ENCODE data around the gene RABGAP1.

The RABGAP1 gene

GRCh38 chr9:123084256-123084655 lies 143.4 kb downstream of the RABGAP1 start:
- no peak overlapping the region for H3K4me3 ChIP-seq (ENCODE audit: low read length)
- no peak for TF ChIP-seq ZNF274 (IDR thresholded peaks at IDR 0.05; ENCODE audit: low read depth, low read length)

GRCh38 chr9:123085916-123086315 lies 145.1 kb downstream of the RABGAP1 start:
- no peak overlapping the region for H3K4me3 ChIP-seq (ENCODE audit: low read length)
- TF ChIP-seq ZNF274 (IDR thresholded peaks at IDR 0.05; ENCODE audit: low read depth, low read length): no peak

- TF ChIP-seq ZNF274 (IDR thresholded peaks at IDR 0.05; ENCODE audit: low read depth, low read length): no peak
- no peak overlapping the region for H3K4me3 ChIP-seq (ENCODE audit: low read length)
Measured at GRCh38 chr9:123087359-123087888, 146.6 kb downstream of the RABGAP1 start.

GRCh38 chr9:123089040-123089439 lies 148.2 kb downstream of the RABGAP1 start:
- no peak for TF ChIP-seq ZNF274 (IDR thresholded peaks at IDR 0.05; ENCODE audit: low read depth, low read length)
- no peak overlapping the region for H3K4me3 ChIP-seq (ENCODE audit: low read length)

- no peak overlapping the region for H3K4me3 ChIP-seq (ENCODE audit: low read length)
- no peak for TF ChIP-seq ZNF274 (IDR thresholded peaks at IDR 0.05; ENCODE audit: low read depth, low read length)
Measured at GRCh38 chr9:123089790-123090189, 149.0 kb downstream of the RABGAP1 start.

GRCh38 chr9:123090198-123090896 lies 149.5 kb downstream of the RABGAP1 start:
- H3K4me3 ChIP-seq (ENCODE audit: low read length): no peak overlapping the region
- no peak for TF ChIP-seq ZNF274 (IDR thresholded peaks at IDR 0.05; ENCODE audit: low read depth, low read length)

GRCh38 chr9:123090956-123091355 lies 150.1 kb downstream of the RABGAP1 start:
- H3K4me3 ChIP-seq (ENCODE audit: low read length): no peak overlapping the region
- no peak for TF ChIP-seq ZNF274 (IDR thresholded peaks at IDR 0.05; ENCODE audit: low read depth, low read length)

- TF ChIP-seq ZNF274 (IDR thresholded peaks at IDR 0.05; ENCODE audit: low read depth, low read length): no peak
Measured at GRCh38 chr9:123091459-123091858, 150.6 kb downstream of the RABGAP1 start.

GRCh38 chr9:123093141-123093540 lies 152.3 kb downstream of the RABGAP1 start:
- H3K4me3 ChIP-seq (ENCODE audit: low read length): no peak overlapping the region
- no peak for TF ChIP-seq ZNF274 (IDR thresholded peaks at IDR 0.05; ENCODE audit: low read depth, low read length)

More at GRCh38 chr9:123091459-123091858, 150.6 kb downstream of the RABGAP1 start:
- H3K4me3 ChIP-seq (ENCODE audit: low read length): no peak overlapping the region

GRCh38 chr9:123096987-123097386 lies 156.2 kb downstream of the RABGAP1 start:
- no peak for TF ChIP-seq ZNF274 (IDR thresholded peaks at IDR 0.05; ENCODE audit: low read depth, low read length)
- no peak overlapping the region for H3K4me3 ChIP-seq (ENCODE audit: low read length)

GRCh38 chr9:123097430-123098095 lies 156.7 kb downstream of the RABGAP1 start:
- H3K4me3 ChIP-seq (ENCODE audit: low read length): no peak overlapping the region
- TF ChIP-seq ZNF274 (IDR thresholded peaks at IDR 0.05; ENCODE audit: low read depth, low read length): no peak

GRCh38 chr9:123098096-123098459 lies 157.3 kb downstream of the RABGAP1 start:
- no peak for TF ChIP-seq ZNF274 (IDR thresholded peaks at IDR 0.05; ENCODE audit: low read depth, low read length)
- H3K4me3 ChIP-seq (ENCODE audit: low read length): no peak overlapping the region

GRCh38 chr9:123099042-123099441 lies 158.2 kb downstream of the RABGAP1 start:
- TF ChIP-seq ZNF274 (IDR thresholded peaks at IDR 0.05; ENCODE audit: low read depth, low read length): no peak
- no peak overlapping the region for H3K4me3 ChIP-seq (ENCODE audit: low read length)

GRCh38 chr9:123099548-123099947 lies 158.7 kb downstream of the RABGAP1 start:
- no peak overlapping the region for H3K4me3 ChIP-seq (ENCODE audit: low read length)

More at GRCh38 chr9:123099548-123099947, 158.7 kb downstream of the RABGAP1 start:
- no peak for TF ChIP-seq ZNF274 (IDR thresholded peaks at IDR 0.05; ENCODE audit: low read depth, low read length)
